Measurements from ENCODE around the gene DIP2C.
"Not testable (repeated sequence)": the region's sequence is repeated elsewhere in the genome, so short reads cannot be mapped to it uniquely, and the experiment has no call there.

DIP2C gene

DNA sequence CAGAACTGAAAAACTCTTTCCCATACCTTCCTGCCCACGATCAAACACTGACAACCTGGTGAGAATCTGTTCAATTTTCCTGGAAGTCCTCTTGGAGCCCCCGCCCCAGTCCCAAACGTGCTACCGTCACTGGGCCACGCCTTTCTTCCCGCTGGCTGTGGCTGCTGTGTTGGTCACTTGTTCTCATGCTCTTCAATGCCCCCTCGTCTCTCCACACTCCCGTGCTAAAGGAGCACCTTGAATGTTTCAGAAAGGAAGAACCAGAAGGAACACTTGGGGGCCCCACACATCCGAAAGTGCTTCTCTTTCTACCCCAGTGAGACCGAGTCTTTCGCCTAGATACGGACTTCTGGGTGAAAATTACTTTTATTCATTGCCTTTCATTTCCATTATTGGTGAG is 215.1 kb downstream of the DIP2C start:
- no peak for DNase-seq

GRCh38 chr10:472241-472910 is 217.1 kb downstream of the DIP2C start:
- DNase-seq: no peak

- DNase-seq: no peak
These were observed 219.0 kb downstream of the DIP2C start for GRCh38 chr10:470339-471003.

GRCh38 chr10:469947-470338 is 219.5 kb downstream of the DIP2C start:
- no peak for DNase-seq

GRCh38 chr10:459743-460142 is 229.7 kb downstream of the DIP2C start:
- DNase-seq: no peak

GRCh38 chr10:458421-458851 is 231.0 kb downstream of the DIP2C start:
- no peak for DNase-seq

- DNase-seq: no peak
These were observed 233.0 kb downstream of the DIP2C start for GRCh38 chr10:456486-456885.

- DNase-seq: no peak
These were observed 234.6 kb downstream of the DIP2C start for GRCh38 chr10:454860-455259.

DNA sequence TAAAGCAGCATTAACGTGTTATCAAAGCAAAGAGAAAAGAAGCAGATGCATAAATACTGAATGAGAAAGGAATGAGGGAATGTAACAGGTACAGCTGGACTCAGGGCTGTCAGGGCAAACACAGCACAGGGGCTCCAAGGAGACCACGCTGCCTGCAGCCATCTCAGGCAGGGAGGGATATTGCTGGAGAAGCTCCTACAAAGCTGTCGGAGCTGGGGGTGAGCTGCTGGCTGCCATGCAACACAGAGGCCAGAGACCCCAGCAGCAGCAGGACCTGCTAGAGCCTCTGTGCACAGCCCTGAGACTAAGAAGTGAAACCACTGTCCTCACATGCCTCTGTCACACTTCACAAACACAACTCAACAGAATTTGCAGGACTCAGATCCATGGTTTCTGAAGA is 235.8 kb downstream of the DIP2C start:
- DNase-seq: no peak

DNA sequence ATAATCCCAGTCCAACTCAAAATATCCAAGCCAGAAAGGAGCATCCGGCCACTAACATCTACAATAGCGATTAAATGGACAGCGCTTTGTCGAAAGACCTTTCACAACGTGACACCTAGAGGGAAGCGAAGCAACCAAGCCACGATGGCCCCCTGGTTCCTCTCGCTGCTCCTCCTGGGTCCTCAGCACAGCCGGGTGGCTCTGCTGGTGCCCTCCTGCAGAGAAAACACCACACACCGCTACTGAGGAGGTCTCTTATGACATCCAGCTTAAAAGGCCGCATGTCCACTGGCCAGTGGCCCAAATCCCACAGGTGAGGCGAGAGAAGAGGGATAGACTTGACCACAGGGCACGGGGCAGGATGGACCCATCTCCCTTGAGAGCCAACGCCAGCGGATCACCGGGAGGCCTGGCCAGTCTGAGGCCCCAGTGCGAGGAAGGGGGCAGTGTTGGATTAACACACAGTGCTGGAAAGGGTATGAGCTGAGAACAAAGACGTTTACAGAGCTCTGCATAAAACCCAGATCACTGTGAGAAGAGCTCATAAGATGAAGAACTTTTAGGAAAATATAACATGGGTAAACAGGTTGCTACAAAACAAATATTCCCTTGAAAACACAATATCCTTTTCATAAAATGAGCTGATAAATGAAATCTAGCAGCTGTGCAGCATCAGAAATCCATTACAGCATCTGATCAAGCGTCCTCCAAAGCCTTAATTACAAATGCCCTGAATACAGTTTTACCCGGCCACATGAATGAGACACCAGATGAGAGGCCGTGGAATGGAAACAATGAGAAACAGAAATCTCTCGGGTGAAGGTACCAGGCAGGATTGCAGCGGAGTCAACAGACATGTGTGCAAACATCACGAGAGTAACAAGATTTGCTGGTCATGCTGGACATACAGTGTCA is 236.7 kb downstream of the DIP2C start:
- DNase-seq: no peak

DNA sequence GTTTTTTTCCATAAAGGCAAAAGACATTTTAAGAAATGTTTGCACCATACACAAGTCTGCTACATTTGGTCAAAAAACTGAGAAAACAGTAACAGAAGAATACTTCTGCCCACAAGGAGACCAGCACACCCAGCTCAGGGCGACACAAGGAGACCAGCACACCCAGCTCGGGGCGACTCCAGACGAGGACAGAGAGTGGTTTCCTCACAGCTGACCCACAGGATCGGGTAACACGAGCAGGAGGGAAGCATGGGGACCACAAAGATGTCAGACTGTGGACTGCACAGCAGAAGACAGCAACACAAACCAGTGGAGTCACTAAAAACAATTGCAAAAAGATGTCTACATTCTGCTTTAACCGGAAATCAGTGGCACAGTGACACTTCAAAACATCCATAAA is 237.6 kb downstream of the DIP2C start:
- no peak for DNase-seq

- DNase-seq: no peak
These were observed 238.4 kb downstream of the DIP2C start for GRCh38 chr10:451021-451471.

DNA sequence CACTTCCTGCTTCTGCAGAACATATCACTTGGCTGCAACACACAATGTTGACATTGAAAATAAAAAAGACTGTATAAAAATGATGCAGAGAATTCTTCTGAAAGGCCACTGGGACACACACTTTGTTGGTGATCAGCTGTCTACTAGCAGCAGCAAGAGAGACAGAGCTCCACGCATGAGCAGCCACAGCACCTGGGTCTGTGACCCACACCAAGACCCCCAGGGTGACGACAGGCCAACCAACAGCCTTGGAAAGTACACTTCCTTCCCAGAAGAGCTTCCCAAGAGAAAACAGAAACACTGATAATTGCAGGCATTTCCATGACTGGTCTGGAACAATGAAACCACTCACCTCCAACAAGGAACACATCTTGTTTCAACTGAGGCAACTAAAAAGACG is 239.0 kb downstream of the DIP2C start:
- DNase-seq: no peak

- DNase-seq: not testable (repeated sequence)
These were observed 240.1 kb downstream of the DIP2C start for GRCh38 chr10:449331-449730.

GRCh38 chr10:443459-443858 is 246.0 kb downstream of the DIP2C start:
- no peak for DNase-seq

DNA sequence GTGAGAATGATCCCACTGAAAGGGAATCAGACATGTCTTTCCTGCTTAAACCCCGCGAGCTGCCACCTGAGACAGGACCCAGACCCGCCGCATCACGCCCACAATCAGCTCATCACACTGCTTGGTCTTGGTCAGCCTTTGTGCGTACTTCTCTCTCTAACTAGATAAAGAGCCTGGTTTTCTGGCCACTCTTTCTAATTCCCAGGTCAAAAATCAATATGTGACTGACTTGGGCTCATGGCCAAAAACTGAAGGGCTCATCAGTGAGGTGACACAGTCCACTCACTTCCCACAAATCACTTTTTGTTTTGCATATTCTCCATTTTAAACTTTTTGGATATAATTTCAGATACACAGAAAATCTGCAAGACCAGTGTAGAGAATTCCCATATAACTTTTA is 247.3 kb downstream of the DIP2C start:
- no peak for DNase-seq

- DNase-seq: no peak
These were observed 247.8 kb downstream of the DIP2C start for GRCh38 chr10:441659-442058.

DNA sequence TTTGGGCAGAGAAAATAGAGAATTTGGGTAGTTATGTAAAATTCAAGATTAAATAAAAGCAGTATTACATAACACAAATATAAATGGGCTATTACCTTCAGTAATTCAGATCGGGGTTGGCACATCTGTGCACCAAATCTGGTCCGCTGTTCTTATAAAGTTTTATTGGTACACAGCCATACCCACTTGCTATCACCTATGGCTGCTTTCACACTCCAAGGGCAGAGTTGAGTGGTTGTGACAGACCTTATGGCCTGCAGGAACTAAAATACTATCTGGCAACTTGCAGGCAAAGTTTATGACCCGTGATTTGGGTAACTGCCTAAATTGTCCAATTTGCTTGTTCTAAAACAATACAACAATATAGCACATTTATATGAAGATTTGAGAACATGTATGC is 249.3 kb downstream of the DIP2C start:
- DNase-seq: no peak

DNA sequence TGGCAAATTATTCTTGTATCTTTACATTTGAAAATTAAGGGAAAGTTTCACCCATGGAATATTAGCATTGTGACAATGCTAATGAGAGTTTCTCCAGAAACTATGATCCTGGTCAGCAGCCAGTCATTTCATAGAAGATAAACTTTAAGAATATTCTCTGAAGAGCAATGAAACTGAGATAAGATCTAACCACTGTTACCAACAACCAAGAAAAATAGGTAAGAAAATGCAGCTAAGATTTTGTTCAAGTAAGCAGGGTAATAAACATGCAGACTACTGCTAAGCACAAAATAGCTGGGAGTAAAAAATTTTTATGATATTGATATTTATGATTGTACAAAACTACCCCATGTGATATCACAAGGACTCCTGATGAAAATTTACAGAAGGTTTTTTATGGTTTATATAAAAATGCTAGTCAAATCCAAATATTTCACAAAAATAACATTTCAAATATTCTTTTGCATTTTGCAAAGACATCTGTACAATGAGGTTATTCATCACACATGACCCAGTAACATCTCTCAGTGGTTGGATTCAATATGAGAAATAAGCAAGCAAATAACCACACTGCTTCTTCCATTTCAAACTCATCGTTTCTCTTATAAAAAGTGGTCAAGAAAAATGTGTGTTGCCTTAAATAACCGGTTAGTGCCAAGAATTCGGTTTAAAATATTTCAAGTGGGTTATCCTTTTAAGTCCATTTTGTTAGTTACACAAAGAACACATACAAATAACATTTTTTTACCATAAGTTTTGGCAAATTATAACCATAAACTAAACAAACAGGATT is 251.6 kb downstream of the DIP2C start:
- no peak for DNase-seq

DNA sequence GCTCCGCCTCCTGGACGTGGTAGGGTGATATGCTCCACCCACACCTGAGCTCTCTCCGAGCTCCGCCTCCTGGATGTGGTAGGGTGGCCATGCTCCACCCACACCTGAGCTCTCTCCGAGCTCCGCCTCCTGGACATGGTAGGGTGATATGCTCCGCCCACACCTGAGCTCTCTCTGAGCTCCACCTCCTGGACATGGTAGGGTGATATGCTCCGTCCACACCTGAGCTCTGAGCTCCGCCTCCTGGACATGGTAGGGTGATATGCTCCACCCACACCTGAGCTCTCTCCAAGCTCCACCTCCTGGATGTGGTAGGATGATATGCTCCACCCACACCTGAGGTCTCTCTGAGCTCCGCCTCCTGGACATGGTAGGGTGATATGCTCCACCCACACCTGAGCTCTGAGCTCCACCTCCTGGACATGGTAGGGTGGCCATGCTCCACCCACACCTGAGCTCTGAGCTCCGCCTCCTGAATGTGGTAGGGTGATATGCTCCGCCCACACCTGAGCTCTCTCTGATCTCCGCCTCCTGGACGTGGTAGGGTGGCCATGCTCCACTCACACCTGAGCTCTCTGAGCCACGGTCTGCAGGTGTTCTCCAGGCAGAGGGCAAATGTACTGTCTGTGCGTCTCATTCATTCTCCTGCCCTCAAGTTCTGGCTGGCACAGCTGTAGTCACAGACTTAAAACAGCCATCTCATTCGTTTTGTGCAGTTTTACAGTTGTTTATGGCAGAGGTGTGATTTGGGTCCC is 252.4 kb downstream of the DIP2C start:
- DNase-seq: no peak

GRCh38 chr10:436013-436697 is 253.3 kb downstream of the DIP2C start:
- DNase-seq: no peak
